ENCODE data around the gene GIGYF2.
"Not testable (repeated sequence)": the region's sequence is repeated elsewhere in the genome, so short reads cannot be mapped to it uniquely, and the experiment has no call there.

Gene GIGYF2, protein sequence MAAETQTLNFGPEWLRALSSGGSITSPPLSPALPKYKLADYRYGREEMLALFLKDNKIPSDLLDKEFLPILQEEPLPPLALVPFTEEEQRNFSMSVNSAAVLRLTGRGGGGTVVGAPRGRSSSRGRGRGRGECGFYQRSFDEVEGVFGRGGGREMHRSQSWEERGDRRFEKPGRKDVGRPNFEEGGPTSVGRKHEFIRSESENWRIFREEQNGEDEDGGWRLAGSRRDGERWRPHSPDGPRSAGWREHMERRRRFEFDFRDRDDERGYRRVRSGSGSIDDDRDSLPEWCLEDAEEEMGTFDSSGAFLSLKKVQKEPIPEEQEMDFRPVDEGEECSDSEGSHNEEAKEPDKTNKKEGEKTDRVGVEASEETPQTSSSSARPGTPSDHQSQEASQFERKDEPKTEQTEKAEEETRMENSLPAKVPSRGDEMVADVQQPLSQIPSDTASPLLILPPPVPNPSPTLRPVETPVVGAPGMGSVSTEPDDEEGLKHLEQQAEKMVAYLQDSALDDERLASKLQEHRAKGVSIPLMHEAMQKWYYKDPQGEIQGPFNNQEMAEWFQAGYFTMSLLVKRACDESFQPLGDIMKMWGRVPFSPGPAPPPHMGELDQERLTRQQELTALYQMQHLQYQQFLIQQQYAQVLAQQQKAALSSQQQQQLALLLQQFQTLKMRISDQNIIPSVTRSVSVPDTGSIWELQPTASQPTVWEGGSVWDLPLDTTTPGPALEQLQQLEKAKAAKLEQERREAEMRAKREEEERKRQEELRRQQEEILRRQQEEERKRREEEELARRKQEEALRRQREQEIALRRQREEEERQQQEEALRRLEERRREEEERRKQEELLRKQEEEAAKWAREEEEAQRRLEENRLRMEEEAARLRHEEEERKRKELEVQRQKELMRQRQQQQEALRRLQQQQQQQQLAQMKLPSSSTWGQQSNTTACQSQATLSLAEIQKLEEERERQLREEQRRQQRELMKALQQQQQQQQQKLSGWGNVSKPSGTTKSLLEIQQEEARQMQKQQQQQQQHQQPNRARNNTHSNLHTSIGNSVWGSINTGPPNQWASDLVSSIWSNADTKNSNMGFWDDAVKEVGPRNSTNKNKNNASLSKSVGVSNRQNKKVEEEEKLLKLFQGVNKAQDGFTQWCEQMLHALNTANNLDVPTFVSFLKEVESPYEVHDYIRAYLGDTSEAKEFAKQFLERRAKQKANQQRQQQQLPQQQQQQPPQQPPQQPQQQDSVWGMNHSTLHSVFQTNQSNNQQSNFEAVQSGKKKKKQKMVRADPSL (N-terminal part only)

DNA sequence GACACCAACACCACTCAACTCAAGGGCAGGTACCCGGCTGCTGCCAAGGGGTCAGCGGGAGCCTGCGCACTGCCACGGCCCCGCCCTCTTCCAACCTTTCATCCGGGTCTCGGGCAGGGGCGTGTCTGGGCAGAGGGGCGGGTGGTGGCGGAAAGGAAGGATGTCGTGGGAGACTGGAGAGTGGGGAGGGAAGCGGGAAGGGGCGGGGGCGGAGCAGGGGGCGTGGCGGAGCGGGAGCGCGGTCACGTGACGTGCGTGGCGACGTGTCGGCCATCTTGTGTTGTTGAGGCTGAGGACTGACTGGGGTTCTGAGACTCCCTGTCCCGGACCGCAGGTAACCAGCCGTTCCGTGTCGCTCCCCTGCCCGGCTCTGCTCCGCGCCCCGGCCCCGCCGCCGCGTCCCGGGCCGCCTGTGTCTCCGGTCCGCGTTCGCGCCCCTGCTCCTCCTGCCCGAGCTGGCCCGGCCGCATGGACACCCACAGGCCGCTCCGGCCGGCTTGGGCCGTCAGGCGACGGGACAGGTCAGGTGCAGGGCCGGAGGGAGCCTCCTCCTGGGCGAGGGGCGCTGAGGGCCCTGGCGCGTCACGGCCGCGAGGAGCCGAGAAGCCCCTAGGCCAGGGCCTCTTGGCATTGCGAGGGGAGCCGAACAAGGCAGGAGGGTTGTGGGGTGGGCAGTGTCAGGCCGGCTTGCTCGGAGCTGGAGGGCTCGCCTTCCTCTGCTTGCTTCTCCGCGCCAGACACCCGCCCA is at the start of gene GIGYF2:
TSS of gene GIGYF2 (plus strand) at position 273 of the 748 bp plus-strand sequence. CDS start 37,867 bp downstream, outside the sequence.
- peak; percentile 81 for DNase-seq

DNA sequence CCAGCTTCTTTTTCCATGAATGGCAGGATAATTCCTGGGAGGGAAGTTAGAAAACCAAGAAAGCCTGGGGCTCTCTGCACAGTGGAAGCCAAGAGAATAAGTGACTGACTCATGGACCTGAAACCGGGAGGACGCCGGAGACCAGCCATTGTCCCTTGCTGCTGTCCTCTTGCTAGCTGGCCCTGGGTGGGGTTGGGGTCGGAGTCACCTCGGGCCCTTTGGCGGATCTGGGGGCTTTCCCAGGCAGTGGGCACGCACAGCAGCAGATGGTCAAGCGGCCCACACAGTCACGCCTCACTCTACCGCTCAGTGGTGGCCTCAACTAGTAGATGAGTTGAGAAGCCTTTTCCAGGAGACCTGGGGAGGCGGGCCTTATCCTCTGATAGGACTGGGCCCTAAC is 48.1 kb upstream of the GIGYF2 start:
- DNase-seq, result no peak

DNA sequence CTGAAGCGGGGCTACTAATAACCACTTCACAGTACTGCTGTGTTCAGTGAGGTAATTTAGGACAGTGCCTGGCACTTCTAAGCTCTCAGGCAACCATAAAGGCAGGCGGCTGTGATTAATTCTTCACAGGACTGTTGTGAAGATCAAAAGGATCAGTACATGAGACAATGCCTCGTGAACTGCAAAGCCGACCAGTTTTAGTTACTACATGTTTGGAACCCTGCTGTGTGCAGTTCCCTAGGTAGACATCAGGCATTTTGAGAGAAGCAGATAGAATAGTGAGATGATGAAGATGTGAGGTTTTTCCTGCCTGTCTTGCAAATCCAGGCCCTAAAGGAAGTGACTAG is 44.7 kb upstream of the GIGYF2 start:
- no peak for DNase-seq

DNA sequence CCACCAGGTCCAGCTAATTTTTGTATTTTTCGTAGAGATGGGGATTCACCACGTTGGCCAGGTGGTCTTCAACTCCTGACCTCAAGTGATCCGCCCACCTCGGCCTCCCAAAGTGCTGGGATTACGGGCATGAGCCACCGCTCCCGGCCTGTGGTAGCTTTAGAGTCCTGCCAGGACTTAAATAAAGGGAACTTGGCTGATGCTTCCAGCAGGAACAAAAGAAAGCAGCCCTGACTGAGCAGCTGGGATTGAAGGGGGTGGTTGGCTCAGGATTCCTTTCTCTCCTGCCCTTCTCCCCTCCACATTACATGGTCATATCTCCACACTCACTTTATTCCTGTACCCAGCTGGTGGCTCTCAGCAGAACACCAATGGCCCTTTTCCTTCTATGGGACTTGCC is 43.7 kb upstream of the GIGYF2 start:
- no peak for DNase-seq

DNA sequence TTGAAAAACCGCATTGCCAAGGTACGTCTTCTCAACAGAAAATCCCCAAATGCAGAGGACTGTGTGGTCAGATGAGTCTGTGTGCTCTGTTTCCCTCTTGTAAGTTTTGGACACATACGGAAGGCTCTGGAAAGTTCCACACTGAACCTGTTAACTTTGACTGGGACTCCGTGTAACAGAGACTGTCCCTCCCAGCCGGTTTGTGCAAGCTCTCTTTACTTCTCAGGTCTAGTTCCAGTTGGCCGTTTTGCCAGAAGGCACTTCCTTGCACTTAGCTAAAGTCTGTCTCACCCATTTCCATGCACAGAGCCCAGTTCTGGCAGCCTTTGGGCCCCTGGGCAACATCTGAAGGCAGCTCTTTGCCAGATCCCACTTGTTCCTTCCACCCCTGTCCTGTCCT is 41.7 kb upstream of the GIGYF2 start:
- DNase-seq, result no peak

DNA sequence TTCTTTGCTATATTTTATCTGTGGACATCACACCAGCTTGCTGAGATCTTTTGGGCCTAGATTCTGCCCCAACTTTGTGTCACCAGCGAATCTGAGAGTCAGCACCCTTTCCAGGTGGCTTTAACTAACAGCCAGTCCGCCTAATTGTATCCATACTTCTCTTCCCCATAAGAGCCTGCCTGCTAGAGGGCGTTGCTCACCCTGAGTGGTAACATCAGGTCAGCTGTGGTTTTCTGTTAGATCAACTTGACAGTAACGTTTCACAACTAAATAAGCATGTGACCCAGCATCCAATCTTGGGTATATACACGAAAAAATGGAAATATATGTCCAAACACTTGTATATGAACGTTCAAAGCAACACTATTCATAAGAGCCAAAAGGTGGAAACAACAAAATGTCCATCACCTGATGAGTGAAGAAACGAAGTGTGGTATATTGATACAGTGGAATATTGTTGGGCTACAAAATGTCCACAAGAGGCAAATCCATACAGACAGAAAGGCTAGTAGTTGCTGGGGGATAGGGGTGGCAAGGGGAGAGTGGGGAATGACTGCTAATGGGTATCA is 38.8 kb upstream of the GIGYF2 start:
- DNase-seq, result no peak

DNA sequence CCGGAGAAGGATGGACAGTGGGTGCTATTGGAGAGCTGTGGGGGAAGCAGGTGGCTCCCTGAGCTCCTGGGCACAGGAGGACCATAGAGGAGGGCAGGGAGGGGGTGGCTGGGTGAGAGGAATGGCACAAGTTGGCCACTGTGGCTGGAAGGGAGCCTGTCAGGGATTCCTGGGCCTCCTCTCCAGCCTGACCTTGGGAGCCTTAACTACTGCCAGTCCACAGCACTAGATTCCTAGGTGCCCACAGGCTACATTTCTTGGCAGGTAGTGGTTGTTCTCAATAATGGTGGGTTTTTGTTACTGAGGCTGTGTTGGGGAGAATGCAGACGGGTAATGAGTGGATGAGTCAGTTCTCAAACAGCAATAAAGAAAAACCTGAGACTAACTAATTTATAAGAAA is 37.8 kb upstream of the GIGYF2 start:
- no peak for DNase-seq

DNA sequence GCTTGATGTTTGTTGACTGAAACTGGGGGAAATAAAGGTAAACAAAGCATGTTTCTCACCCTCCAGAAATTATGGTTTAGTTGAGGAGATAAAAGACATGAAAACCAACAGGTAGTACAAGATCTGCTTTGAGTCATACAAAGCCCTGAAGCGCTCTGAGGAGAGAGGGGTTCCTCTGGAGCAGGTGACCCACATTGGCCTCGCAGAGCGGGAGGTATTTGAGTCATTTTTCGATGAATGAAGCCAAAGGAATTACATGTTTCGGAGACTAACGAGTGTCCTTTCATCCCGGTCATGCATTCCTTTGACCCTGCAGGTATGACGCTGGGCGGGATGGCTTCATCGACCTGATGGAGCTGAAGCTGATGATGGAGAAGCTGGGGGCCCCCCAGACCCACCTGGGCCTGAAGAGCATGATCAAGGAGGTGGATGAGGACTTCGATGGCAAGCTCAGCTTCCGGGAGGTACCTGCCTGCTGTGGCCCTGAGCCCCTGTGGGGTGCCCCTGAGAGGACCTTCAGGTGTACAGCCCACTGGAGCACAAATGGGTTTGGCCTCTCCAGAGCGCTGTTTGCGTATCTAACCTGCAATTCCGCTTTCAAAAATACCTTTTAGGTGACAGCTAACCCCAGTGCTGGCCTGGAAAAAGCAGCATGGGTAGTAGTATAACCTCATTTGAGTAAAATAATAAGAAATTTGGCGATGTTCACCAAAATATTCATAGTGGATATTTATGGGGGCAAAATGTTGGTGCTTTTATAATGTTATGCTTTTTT is 34.5 kb upstream of the GIGYF2 start:
- DNase-seq, result no peak

DNA sequence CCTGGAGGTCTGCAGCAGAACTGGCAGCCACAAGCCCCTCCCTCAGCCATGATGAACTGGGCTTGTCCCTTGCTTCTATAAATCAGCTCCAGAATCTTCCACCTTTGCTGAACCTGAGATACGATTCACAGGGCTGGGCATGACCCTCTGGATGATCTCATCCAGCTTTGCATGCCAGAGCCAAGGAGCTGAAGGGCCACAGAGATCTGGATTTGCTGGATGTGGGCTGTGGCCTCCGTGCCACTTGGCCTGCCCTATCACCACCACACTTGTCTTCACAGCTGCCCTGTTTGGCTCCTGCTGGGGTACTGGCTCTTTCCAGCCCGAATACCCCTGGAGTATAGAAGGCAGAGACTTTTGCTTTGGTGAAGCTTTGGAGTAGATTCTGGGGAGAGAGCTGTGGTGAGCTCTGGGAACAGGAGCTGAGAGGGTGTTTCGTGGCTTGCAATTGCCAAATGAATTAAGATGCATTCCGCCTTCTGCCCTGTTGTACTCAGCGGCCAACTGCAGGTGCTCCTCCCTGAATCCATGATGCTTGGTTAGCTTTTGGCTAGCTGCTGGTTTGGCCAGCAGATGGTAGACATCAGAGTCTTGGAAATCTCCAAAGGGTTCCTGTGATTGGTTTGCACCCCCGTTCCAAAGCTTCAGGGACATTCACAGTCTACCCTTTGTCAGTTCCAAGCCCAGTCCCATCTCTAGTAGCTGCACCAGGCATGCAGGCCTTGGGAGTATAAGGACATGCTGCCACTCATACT is 30.9 kb upstream of the GIGYF2 start:
- no peak for DNase-seq

DNA sequence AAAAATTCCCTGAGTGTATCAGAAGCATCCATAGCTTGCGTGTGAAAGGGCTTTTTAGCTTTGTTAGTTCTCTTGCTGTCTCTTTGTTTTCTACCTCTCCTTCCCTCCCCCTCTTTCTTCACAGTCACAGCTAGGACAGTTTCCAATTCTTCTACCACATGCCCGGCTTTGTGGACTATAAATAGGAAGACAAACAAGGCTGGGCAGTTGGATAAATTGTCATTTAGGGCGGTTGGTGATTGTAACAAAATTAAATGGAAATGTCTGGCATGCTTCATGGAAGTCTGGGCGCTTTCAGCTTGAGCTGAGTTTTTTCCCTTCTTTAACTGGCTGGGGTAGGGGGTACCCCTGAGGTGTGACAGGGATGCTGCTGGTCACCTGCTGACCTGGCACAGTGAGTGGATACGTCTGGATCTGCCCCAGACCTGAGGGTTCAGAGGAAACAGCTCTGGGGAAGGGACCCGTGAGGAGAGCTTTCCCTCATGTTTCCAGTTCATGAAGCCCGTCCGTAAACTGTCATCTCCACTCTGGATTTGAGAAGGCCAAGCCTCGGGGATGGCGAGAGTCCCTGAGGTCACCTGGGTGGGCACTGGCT is 29.0 kb upstream of the GIGYF2 start:
- DNase-seq, result no peak

DNA sequence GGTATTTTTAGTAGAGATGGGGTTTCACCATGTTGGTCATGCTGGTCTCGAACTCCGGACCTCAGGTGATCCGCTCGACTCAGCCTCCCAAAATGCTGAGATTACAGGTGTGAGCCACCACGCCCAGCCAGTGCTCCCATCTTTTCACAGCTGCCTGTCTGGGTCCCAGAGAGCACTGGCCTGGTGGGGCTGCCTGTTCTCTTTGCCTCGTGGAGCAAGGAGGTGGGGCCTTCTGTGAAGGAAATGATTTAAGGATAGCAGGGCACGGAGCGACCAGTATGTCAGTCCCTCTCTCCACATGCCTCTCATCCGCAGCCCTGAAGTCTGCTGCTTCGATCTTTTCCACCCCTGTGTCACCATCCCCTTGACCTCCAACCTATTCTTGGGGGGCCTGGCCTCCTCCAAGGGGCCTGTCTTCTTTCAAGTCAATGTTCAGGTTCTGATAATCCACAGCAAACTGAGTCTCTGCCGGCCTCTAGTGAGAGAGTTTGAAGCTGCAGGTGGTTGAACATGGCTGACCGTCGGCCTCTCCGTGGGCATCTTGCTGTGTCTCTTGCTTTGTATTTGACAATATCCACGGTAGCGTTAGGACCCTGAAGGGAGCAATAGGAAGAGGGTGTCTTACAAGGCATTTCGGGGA is 28.2 kb upstream of the GIGYF2 start:
- DNase-seq, result no peak

DNA sequence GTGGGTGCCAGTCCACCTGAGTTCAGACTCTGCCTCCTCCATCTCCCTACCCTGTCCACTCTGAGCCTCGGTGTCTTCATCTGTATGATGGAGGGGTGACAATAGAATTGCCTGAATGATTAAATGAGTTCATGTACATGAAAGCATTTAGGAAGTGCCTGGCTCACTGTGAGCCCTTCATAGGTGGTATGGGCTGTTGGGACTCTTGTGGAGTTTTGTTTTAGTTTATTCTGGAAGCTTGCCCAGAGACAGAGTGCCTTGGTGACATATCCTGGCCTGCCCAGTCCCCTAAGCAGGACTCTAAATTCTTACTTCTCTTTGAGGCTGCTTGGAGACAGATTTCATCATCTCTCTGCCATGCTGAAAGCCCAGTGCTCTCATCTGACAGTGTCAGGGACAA is 24.5 kb upstream of the GIGYF2 start:
- no peak for DNase-seq

DNA sequence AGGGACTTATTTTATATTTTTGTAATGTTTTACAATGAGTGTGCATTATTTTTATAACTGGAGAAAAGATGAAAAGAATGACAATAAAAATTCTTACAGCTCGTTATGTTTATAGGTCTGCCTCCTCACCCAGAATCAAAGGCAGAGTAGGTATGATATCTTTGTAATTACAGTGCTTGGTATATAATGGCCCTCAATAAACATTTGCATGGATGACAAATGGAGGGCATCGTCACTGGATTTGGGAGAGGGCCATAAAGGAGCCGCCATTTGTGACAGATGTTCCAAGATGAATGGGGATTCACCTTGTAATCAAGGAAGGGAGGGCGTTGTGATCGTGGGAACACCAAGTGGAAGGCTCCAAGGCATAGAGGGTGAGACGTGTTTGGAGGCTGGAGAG is 22.6 kb upstream of the GIGYF2 start:
- DNase-seq, result no peak

DNA sequence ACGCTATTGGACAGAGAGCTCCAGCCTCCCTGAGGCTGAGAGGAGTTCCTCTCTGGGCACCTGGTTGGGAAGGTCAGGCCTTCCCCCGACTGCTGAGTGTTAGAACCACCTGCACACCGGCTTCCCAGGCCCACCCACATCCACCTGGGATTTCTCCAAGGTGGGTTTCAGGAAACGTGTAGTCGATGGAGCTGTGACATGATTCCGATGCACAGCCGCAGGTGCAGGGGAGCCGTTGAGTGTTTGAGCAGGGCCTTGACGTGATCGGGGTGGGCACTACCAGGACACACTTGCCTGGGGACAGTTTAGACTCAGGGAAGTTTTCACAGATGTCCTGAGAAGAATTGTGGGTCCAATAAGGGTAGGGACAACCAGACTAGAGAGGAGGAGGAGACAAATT is 21.8 kb upstream of the GIGYF2 start:
- DNase-seq, result no peak

DNA sequence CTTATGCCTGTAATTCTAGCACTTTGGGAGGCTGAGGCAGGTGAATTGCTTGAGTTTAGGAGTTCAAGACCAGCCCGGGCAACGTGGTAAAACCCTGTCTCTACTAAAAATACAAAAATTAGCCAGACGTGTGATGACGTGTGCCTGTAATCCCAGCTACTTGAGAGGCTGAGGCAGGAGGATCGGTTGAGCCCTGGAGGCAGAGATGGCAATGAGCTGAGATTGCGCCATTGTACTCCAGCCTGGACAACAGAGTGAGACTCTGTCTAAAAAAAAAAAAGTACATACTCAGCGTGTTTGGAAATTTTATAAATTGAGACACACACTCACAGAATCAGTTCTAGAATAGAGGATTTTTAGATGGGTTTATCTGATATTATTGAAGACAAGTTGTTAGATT is 17.1 kb upstream of the GIGYF2 start:
- DNase-seq, result no peak

DNA sequence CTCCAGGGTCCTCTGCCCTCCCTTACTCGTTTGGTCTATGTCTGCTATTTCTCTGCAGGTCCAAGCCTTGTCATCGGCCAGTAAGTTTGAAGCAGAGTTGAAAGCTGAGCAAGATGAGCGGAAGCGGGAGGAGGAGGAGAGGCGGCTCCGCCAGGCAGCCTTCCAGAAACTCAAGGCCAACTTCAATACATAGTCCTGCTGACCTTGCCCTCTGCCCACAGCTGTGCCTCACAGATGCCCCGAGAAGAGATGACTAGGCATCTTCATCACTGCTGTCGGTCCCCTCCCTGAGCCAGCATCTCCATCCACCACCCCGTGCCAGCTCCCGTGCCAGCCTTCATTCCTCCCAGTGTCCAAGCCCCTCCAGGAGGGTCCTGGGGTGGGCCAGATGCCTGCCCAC is 15.6 kb upstream of the GIGYF2 start:
- DNase-seq, result no peak

DNA sequence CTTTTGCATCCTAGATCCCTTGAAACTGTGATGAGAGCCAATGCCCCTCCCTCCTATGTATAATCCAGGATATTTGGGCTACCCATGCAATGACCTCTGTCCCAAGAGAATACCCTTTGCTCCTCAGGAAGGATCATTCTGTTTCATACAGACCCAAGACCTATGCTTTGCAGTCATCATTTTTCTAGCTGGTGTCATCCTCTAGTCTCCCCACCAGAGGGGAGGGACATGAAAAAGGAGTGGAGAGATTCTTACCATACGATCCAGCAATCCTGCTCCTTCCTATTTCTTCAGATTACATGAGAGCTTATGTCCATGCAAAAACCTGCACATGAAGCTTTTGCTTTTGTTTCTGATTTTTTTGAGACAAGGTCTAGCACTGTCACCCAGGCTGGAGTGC is 13.8 kb upstream of the GIGYF2 start:
- no peak for DNase-seq

DNA sequence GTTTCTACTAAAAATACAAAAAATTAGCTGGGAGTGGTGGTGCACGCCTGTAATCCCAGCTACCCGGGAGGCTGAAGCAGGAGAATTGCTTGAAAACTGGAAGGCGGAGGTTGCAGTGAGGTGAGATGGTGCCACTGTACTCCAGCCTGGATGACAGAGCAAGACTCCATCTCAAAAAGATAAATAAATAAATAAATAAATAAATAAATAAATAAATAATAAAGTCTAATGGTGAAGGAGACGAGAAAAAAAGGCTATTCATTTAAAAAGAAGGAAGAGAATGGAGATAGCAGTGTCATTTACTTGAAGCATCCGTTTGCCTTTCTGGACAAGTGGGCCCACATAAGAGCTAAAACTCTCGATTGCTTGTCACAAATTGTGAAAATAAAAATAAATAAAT is 11.7 kb upstream of the GIGYF2 start:
- DNase-seq, result not testable (repeated sequence)

DNA sequence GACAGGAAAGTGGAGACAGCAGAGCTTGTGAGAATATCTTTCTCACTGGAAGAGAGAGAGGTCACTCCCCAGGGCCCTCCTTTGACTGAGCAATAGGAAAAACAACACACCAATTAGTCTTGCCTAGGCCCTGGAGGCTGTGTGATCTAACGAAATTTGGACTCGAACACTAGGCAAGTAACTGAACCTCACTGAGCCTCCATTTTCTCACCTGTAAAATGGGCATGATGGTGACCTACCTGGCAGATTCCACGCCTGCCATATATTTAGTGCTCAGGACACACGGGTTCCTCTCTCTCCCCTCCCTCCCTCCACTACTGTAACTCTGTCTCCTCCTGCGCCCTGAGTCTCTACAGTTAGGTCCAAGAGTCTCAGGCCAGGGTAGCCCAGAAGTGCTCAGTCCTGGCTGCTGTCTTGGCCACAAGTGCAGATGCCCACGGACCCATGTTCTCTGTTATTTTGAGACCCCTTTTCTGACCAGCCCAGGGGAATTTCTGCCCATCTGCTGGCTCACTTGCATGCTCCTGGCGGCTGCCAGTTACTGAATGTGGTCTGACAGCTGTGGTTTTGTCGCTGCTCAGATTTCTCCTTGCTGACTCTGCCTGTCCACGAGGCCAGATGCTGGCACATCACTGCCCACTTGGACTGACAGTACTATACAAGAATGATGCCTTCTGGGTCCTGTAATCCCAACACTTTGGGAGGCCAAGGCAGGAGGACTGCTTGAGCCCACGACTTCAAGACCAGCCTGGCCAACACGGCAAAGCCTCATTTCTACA is 9.6 kb upstream of the GIGYF2 start:
- DNase-seq, result no peak
